Urinary bladder (tissue), 4 donors: ENCODE results near the gene PTPMT1. TPM values are rescaled to one million over a fixed set of nuclear protein-coding genes. Genes with fewer than 3 reads are reported as not detected.
A peak's percentile ranks its signal among the peaks of the same experiment; 100 is the strongest.

Experiments
- DNase-seq: peaks from one replicate; pipeline ENCODE4 v3.0.0-alpha.2; 2015; ENCODE audit errors: extremely low spot score
- H3K27ac ChIP-seq: one replicate; pipeline ENCODE4 v1.5.1; 2013; ENCODE audit warnings: low read depth, mild to moderate bottlenecking, moderate library complexity
- H3K36me3 ChIP-seq: one replicate; pipeline ENCODE4 v1.6.1; 2013; ENCODE audit warnings: mild to moderate bottlenecking, moderate library complexity; ENCODE audit not compliant: insufficient read depth
- H3K4me1 ChIP-seq: one replicate; pipeline ENCODE4 v1.6.1; 2013; ENCODE audit warnings: mild to moderate bottlenecking, moderate library complexity; ENCODE audit not compliant: insufficient read depth
- H3K4me3 ChIP-seq: one replicate; pipeline ENCODE4 v1.5.1; 2013; ENCODE audit warnings: low read depth, low read length
- WGBS: extraction: QIAGEN DNeasy Blood & Tissue Kit; methylation state at CpG from one replicate; pipeline ENCODE4 v1.1.7; 2013; 5-methylcytosine and 5-hydroxymethylcytosine counted together
- polyA plus RNA-seq: library from polyadenylated mRNA; stranded (reverse); fragments of 200-250 nt; gene quantifications from one replicate; pipeline ENCODE4 v1.2.3, GENCODE V29; 2013
- total RNA-seq: library from RNA; depleted of rRNA; stranded (reverse); fragments of >200 nt; gene quantifications from one replicate; pipeline ENCODE4 v1.2.3, GENCODE V29; 2014
- donor health status: healthy with polysubstance abuse.
- donor health status: healthy.

Gene PTPMT1
- total and polyA plus RNA-seq, 2 donors, result 25.1 to 58.8 TPM

DNA sequence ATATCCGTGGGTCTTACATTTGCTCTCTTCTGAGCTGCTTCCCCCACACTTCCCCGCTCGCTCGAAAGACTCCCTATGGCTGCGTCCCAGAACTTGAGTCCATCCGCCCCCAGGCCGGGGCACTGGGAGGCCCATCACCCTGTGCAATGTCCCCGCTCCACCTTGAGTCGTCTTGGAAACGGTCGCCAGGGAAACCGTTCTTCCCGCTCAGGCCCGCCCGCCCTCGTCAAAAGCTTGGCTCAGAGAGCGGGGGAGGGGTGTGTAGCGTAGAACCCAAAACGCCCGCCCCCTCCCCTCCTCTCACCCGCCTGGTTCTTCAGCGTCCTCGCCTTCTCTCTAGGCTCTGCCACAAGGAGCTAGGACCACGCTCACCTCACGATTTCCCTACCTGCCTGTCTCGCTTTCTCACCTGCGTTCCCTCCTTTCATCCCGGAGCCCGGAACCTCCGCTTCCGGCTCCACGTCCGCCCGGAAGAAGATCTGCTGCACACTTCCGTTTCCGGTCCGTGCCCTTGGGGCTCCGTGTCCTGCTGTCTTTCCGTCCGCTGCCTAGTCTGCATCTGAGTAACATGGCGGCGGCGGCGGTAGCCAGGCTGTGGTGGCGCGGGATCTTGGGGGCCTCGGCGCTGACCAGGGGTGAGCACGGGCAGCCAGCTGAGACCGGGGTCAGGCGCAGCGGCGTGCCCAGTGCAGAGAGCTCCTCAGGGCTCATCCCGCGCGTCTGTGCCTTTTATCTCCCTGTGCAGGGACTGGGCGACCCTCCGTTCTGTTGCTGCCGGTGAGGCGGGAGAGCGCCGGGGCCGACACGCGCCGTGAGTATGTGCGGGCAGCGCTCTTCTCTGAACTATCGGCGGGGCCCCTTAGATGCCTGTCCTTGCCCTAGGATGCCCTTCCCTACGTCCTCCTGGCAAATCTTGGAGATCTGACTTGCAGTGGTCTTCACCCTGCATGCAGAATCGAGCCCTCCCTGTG lies 13.4 kb downstream of the PTPMT1 start, which contains the start of the genes KBTBD4 and NDUFS3:
Gene KBTBD4, minus strand, starts transcription at position 447 of the 971 bp plus-strand sequence. Its CDS starts 19 bp downstream, at position 428.
Gene NDUFS3, plus strand, starts transcription at position 551 of the 971 bp plus-strand sequence. Its CDS starts 18 bp downstream, at position 569.
- under 1% methylated on average over 72 of the region's 72 CpGs for WGBS
- Histone ChIP-seq H3K36me3 (no peaks in the 10 kb centered on the region), H3K4me1 (no peaks in the 10 kb centered on the region), H3K27ac (peak within 1 kb of the TSS; percentile 81), H3K4me3 (peak within 1 kb of the TSS; percentile 88)
- peak; percentile 85 for DNase-seq

DNA sequence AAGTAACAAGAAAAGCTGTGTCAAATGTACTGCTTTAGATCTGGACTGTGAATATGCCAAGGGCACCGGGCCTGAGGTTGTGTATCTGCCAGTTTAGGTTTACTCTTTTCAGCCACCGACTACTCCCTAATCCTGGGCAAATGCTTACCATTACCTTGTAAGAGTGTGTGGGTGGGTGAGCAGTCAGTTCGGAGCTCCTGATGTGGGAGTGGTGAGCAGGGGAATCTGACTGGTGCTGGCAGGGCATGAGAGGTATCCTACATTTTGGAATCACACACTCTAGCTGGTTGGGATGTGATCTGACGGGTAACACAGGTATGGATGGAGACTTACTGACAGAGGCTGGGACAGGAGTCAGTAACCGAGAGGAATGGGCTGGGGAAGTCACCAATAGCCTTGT lies 18.4 kb downstream of the PTPMT1 start:
- no peak for DNase-seq
- 83% methylated on average over 5 of the region's 5 CpGs for WGBS
- Histone ChIP-seq H3K4me1 (no peaks in the 10 kb centered on the region), H3K27ac (no peak overlapping the region), H3K36me3 (no peaks in the 10 kb centered on the region), H3K4me3 (no peak overlapping the region)

DNA sequence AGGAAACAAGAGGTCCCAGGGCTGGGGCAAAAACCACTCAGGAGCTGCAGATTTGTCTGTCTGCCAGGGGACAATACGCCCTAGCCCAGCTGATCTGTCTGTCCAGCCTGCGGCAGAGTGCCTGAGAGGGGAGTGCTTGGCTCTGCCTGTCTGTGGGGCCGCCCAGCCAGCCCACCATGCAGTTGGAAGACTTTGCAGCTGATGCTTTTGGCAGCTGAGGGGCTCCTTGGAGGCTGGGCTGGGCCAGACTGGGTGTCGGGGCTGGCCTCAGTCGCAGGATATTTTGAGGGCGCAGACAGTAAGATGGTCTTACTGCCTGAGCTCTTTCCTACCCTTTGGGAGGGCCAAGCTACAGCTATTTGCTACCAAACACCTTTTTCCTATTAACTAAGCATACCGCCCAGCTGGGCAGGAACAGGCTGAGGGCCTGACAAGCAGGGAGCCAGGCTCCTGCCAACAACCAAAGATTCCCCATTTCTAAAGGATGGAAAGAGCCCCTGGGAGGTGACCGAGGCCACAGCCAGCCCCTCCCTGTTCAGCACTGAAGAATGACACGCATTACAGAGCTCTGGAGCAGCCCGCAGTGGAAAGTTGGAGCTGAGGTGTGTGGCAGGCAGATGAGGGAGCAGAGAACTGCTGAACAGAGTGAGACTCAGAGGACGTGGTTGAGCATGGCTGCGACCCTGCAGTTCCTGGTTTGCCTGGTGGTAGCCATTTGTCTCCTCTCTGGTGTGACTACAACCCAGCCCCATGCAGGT lies 20.9 kb downstream of the PTPMT1 start, which contains the start of gene FAM180B:
Gene FAM180B, plus strand, starts transcription at position 581 of the 758 bp plus-strand sequence. Its CDS starts 91 bp downstream, at position 672.
- 71% methylated on average over 12 of the region's 12 CpGs for WGBS
- no peak within 1 kb of the TSS for H3K4me3 ChIP-seq
- H3K4me1 ChIP-seq, result no peaks in the 10 kb centered on the region
- no peak within 1 kb of the TSS for H3K27ac ChIP-seq
- no peak for DNase-seq
- no peaks in the 10 kb centered on the region for H3K36me3 ChIP-seq

- Histone ChIP-seq H3K4me3 (no peak overlapping the region), H3K36me3 (no peaks in the 10 kb centered on the region), H3K4me1 (no peaks in the 10 kb centered on the region), H3K27ac (no peak overlapping the region)
- WGBS, result 72% methylated on average over 6 of the region's 6 CpGs
- no peak for DNase-seq
Measured at GRCh38 chr11:47587039-47587716, 21.8 kb downstream of the PTPMT1 start.

GRCh38 chr11:47587723-47588326 lies 22.4 kb downstream of the PTPMT1 start:
- no peak overlapping the region for H3K4me3 ChIP-seq
- no peak for DNase-seq
- 72% methylated on average over 14 of the region's 14 CpGs for WGBS
- no peaks in the 10 kb centered on the region for H3K4me1 ChIP-seq
- H3K27ac ChIP-seq, result no peak overlapping the region
- no peaks in the 10 kb centered on the region for H3K36me3 ChIP-seq

GRCh38 chr11:47589118-47589517 lies 23.7 kb downstream of the PTPMT1 start:
- H3K27ac ChIP-seq, result no peak overlapping the region
- 76% methylated on average over 11 of the region's 11 CpGs for WGBS
- no peaks in the 10 kb centered on the region for H3K4me1 ChIP-seq
- no peak for DNase-seq
- peak overlapping the region; percentile 35 for H3K4me3 ChIP-seq
- no peaks in the 10 kb centered on the region for H3K36me3 ChIP-seq

DNA sequence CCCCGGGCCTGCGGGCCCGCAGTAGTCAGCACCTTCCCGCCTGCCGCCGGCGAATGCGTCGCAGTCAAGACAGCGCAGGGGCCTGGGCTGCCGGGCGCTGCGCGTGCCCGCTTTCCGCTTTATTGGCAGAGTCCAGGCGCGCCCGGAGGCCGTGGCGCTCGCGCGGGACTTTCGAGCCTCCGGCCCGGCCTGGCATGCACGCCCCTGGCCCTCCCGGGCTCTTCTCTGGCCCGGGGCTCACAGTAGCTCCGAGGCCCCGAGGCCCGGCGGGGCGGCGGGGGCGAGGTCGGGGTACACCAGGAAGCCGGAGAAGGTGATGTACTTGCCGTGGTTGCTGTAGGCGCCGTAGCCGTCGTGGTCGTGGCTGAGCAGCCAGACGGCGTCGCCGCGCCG lies 24.2 kb downstream of the PTPMT1 start:
- H3K4me3 ChIP-seq, result peak overlapping the region; percentile 35
- no peaks in the 10 kb centered on the region for H3K4me1 ChIP-seq
- DNase-seq, result no peak
- WGBS, result 28% methylated on average over 51 of the region's 51 CpGs
- H3K36me3 ChIP-seq, result no peaks in the 10 kb centered on the region
- no peak overlapping the region for H3K27ac ChIP-seq

- Histone ChIP-seq H3K4me1 (no peaks in the 10 kb centered on the region), H3K36me3 (no peaks in the 10 kb centered on the region), H3K4me3 (peak overlapping the region; percentile 35), H3K27ac (no peak overlapping the region)
- DNase-seq, result no peak
- WGBS, result 32% methylated on average over 122 of the region's 122 CpGs
Measured at GRCh38 chr11:47589977-47590861, 24.8 kb downstream of the PTPMT1 start.

- WGBS, result 55% methylated on average over 7 of the region's 7 CpGs
- Histone ChIP-seq H3K27ac (no peak overlapping the region), H3K36me3 (no peaks in the 10 kb centered on the region), H3K4me1 (no peaks in the 10 kb centered on the region), H3K4me3 (no peak overlapping the region)
- DNase-seq, result no peak
Measured at GRCh38 chr11:47591764-47592163, 26.4 kb downstream of the PTPMT1 start.

DNA sequence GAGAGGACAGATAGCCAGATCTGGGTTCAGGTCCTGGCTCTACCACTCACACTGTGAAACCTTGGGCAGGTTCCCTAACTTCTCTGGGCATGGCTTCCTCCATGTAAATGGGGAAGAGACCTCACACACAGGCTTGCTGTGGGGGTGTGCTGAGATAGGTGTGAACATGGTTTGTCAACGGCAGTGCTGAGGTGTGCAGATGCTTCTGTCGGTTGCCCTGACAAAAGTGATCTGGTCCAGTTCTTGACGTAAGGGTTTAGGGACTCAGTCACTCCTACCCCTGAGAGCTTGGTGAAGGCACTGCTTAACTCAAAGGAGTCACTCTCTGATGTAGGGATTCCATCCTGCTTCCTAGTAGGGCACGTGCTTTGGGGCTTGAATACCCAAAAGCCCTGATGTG lies 26.9 kb downstream of the PTPMT1 start:
- no peak for DNase-seq
- H3K4me1 ChIP-seq, result no peaks in the 10 kb centered on the region
- 59% methylated on average over 4 of the region's 4 CpGs for WGBS
- no peaks in the 10 kb centered on the region for H3K36me3 ChIP-seq
- H3K4me3 ChIP-seq, result no peak overlapping the region
- no peak overlapping the region for H3K27ac ChIP-seq

GRCh38 chr11:47592970-47593369 lies 27.6 kb downstream of the PTPMT1 start:
- 75% methylated on average over 2 of the region's 2 CpGs for WGBS
- Histone ChIP-seq H3K4me1 (no peaks in the 10 kb centered on the region), H3K36me3 (no peaks in the 10 kb centered on the region), H3K27ac (no peak overlapping the region), H3K4me3 (no peak overlapping the region)
- no peak for DNase-seq

DNA sequence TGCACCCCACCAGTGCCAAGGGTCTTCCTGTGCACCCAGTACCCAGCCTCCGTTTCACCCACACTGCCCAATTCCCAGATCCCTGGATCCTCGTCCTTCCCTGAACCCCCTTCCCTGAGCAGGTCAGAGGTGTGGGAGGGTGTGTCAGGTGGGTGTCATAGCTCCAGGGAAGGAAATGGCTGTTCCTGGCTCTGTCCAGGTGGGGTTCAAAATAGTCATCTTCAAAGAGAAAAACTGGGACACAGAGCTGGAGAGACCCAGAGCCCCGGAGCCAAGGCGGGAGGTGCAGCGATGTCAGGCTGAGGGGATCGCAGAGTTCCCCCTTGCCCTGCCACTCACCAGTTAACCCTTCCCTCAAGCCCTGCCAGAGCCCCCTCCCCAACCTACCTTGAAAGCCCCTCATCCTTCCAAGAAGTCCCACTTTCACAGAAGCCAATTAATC lies 28.1 kb downstream of the PTPMT1 start:
- Histone ChIP-seq H3K36me3 (no peaks in the 10 kb centered on the region), H3K4me3 (no peak overlapping the region), H3K4me1 (no peaks in the 10 kb centered on the region), H3K27ac (no peak overlapping the region)
- WGBS, result 13% methylated on average over 6 of the region's 6 CpGs
- DNase-seq, result no peak
